NCI-H1436 (cell line): ENCODE measurements around the gene NUP210L.
"Not testable (repeated sequence)": the region's sequence is repeated elsewhere in the genome, so short reads cannot be mapped to it uniquely, and the experiment has no call there.

Experiments
- DNase-seq: peaks from one replicate; lab custom pipeline; 2025; lab: John Stamatoyannopoulos, UW

NUP210L gene

GRCh38 chr1:154170547-154171222, 15.8 kb upstream of the NUP210L start:
- no peak for DNase-seq

- DNase-seq: no peak
These were observed 12.6 kb upstream of the NUP210L start for GRCh38 chr1:154167461-154167860.

GRCh38 chr1:154166207-154166606, 11.3 kb upstream of the NUP210L start:
- DNase-seq: no peak

- no peak for DNase-seq
These were observed 4.7 kb upstream of the NUP210L start for GRCh38 chr1:154159554-154159953.

- DNase-seq: no peak
These were observed 3.6 kb upstream of the NUP210L start for GRCh38 chr1:154158307-154159125.

- no peak for DNase-seq
These were observed 2.8 kb upstream of the NUP210L start for GRCh38 chr1:154157520-154158306.

GRCh38 chr1:154155251-154155650, 378 bp upstream of the NUP210L start:
- DNase-seq: no peak

- no peak for DNase-seq
These were observed 820 bp downstream of the NUP210L start for GRCh38 chr1:154154053-154154452.

GRCh38 chr1:154151311-154151710, 3.6 kb downstream of the NUP210L start:
- DNase-seq: no peak

- no peak for DNase-seq
These were observed 6.1 kb downstream of the NUP210L start for GRCh38 chr1:154148807-154149206.

GRCh38 chr1:154147505-154147904, 7.4 kb downstream of the NUP210L start:
- not testable (repeated sequence) for DNase-seq

- no peak for DNase-seq
These were observed 8.9 kb downstream of the NUP210L start for GRCh38 chr1:154145986-154146385.

GRCh38 chr1:154142358-154142757, 12.5 kb downstream of the NUP210L start:
- no peak for DNase-seq

- no peak for DNase-seq
These were observed 13.6 kb downstream of the NUP210L start for GRCh38 chr1:154141240-154141639.

- DNase-seq: no peak
These were observed 17.0 kb downstream of the NUP210L start for GRCh38 chr1:154137888-154138287.

GRCh38 chr1:154133256-154133655, 21.6 kb downstream of the NUP210L start:
- DNase-seq: no peak

GRCh38 chr1:154129391-154129970, 25.4 kb downstream of the NUP210L start:
- DNase-seq: no peak

- DNase-seq: not testable (repeated sequence)
These were observed 31.7 kb downstream of the NUP210L start for GRCh38 chr1:154123205-154123604.

- DNase-seq: no peak
These were observed 37.2 kb downstream of the NUP210L start for GRCh38 chr1:154117642-154118041.

GRCh38 chr1:154115180-154115579, 39.7 kb downstream of the NUP210L start:
- no peak for DNase-seq

- DNase-seq: no peak
These were observed 50.3 kb downstream of the NUP210L start for GRCh38 chr1:154104433-154105082.

GRCh38 chr1:154100141-154100540, 54.7 kb downstream of the NUP210L start:
- DNase-seq: not testable (repeated sequence)
